HG03342 (cell line): Measurements from ENCODE around the gene HSD17B10.
"Not testable (repeated sequence)": the region's sequence is repeated elsewhere in the genome, so short reads cannot be mapped to it uniquely, and the experiment has no call there.

Experiments
- ATAC-seq: cut with Tn5 transposase; IDR thresholded peaks from one replicate; pipeline ENCODE4 v1.9.1; 2021; ENCODE audit warnings: mild to moderate bottlenecking, moderate library complexity; ENCODE audit not compliant: unreplicated experiment

The HSD17B10 gene

DNA sequence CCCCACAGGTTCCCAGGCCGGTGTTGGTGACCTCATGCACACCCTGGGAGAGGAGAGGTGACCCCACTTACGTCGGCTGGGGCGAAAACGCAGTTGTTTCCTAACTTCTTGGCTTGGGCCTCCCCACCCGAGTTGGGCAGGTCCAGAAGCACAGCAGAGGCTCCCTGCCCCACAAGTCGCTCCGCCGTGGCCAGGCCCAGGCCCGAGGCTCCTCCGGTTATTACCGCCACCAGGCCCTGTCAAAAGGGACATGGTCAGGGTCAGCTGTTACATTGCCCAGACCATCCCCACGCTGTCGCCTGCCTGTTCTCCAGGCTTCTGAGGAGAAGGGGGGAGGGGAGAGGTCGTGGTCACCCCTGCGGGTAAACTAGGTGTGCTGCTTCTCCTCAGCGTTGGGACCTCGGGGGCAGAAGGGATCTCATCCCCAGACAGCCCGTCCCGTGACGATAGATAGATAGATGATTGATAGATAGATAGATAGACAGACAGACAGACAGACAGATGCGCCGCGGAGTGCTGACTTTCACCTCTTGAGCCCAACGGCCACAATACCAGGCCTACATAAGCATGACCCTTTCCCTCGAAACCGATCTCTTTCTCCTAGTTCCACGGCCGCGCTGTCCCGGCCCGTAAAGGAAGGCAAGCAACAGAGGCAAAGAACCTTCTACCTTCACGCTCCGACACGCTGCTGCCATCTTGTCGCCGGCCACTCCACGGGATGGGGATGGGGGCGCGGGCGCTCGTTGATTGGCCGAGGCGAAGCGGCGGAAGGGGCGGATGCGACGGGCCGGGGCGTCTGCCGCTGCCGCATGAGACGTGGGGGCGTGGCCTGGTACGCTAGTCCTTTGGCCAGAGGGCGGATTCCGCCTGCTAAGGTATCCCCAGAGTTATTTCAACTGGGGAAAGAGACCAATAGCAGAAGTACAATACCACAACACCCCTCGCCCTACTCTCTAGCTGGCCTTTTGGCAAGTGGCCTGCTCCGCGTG, at the start of gene HSD17B10:
HSD17B10 (minus strand) TSS at position 720 of the 989 bp plus-strand sequence; CDS start at position 695, 25 bp downstream.
- peak; percentile 92 for ATAC-seq

DNA sequence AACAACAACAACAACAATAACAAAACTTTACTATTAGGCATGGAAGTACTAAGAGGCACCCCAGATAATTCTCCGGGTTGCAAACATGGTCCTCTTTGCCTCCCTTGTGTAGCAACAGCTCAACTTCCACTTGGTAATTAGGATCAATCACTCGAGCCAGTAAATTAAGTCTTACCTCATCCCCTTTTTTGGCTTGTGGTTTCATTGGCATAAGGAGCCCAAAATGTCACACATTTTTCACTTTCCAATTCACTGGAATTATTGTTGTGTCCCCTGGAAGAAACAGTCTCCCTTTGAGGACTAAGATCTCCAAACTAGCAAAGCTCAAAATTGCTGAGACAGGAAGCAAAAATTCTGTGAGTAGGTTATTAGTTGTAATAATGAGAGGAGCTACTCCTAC, 49.2 kb upstream of the HSD17B10 start:
- ATAC-seq: no peak

DNA sequence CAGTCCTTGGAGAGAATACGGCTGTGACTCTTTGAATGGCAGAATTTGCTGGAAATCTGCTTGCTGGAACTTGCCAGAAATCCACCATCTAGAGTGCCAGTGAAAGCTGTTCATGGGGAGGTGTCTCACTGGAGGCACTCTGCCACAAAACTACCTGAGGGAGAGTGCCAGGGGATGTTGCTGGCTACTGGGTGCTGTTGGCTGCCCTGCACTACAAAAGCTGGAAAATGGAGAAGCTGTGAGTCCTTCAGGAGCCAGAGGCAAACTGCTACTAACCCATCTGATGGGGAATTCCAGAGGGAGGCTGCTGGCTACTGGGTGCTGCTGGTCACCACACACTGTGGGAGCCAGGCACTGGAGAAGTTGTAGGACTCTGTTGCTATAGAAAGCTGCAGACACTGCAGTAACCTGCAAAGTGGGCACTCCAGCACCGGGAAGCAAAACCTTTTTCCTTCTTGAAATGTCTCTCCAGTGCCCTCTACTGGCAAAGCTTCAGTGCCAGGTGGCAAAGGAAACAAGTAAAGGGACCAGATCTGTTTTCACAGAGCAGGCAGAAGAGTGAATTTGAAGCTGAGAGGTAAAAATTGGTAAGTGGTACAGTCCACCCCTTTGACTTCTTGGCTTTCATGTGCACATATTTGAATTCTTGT, 47.8 kb upstream of the HSD17B10 start:
- no peak for ATAC-seq

DNA sequence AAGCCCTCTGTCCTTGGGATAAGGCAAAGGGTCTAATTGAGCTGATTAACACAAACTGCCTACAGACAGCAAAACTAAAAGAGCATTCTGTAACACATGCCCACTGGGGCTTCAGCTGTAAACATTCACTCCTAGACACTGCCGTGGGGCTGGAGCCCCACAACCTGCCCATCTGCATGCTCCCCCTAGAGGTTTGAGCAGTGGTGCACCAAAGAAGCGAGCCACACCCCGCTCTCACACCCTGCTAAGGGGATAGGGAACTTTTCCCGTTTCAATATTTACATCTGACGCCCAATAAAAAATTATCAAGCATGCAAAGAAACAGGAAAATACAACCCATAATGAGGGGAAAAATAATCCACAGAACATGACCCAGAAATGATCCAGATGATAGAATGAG, 46.9 kb upstream of the HSD17B10 start:
- no peak for ATAC-seq

DNA sequence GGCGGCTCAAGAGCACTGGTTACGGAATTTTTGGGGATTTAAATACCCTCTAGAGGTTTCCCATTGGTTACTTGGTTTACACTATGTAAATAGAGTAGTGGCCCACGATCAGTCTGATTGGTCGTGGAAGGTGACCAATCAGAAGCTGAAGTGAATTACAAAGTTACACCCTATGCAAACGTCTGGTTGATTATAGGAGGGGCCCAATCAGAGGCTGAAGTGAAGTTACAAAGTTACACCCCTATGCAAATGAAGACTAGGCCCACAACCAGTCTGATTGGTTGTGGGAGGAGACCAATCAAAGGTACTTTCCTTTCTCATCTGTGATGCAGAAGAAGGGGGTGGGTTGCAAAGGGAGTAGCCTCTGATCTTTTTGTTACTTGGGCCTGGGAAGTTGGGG, 45.1 kb upstream of the HSD17B10 start:
- no peak for ATAC-seq

DNA sequence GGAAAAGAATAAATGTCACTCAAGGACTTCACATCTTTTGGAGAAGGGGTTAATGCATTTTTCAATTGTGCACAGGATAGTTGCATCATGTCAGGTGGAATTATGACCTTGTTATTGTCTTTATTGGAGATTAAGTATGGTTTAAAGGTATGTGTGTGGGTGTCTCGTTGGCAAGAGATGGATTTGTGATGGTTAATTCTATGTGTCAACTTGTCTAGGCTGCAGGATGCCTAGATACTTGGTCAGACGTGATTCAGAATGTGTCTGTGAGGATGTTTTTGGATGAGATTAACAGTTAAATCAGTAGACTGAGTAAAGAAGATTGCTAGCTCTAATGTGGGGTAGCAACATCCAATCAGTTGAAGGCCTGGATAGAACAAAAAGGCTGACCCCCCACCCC, 42.2 kb upstream of the HSD17B10 start:
- ATAC-seq: no peak

DNA sequence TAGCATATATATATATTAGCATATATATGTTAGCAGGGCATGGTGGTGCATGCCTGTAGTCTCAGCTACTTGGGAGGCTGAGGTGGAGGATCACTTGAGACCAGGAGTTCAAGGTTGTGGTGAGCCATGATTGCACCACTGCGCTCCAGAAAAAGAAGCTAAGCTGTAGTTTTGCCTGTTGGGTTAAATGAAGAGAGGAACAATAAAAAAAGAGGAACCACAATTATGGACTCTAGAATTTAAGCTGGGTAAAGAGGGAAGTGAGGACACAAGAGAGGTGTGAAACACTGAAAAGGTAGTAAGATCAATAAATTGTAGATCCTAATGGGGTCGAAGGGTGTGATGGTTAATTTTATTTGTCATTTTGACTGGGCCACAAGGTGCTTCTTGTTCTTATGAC, 40.5 kb upstream of the HSD17B10 start:
- ATAC-seq: no peak

DNA sequence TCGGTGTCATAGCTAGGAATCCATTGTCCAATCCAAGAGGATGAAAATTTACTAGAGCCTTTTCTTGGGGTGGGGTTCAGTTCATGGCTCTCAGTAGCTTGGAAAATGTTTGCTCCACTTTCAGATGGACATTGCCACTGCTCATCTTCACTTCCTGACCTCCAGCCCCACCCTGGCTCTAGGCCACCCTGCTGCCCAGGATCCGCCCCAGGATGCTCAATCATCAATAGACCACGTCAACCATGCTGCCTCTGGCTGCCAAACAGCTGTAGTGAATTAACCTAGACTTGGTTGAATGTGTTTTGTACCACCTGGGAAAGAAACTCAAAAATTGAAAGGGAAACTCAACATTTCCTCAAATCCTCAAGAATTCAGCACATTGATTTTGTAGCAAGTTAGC, 37.2 kb upstream of the HSD17B10 start:
- ATAC-seq: no peak

DNA sequence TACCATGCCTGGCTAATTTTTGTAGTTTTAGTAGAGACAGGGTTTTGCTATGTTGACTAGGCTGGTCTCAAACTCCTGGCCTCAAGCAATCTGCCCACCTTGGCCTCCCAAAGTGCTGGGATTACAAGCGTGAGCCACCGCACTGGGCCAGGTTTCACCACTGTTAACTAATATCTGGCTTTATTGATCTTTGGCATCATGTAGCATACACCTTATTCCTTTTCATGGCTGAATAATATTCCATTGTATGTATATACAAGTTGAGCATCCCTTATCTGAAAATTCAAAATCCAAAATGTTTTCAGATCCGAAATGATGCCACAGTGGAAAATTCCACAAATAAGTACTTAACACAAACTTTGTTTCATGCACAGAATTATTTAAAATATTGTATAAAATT, 34.5 kb upstream of the HSD17B10 start:
- not testable (repeated sequence) for ATAC-seq

DNA sequence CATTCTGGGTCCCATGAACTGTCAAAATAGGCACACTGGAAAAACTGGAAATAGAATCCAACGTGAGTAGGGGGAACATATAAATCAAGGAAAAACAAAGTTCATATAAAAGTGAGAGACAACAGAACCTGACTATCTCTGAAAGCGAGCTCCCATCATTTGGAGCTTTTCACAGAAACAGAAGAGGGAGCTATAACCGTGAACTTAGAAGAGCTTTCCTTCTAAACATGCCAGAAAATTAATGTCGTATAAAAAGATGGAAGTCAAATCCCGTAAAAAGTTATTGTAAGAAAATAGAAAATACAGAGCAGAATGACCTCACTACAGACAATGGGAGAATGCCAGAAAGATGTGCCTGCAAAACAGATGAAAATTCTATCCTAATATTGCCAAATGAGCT, 23.9 kb upstream of the HSD17B10 start:
- no peak for ATAC-seq

DNA sequence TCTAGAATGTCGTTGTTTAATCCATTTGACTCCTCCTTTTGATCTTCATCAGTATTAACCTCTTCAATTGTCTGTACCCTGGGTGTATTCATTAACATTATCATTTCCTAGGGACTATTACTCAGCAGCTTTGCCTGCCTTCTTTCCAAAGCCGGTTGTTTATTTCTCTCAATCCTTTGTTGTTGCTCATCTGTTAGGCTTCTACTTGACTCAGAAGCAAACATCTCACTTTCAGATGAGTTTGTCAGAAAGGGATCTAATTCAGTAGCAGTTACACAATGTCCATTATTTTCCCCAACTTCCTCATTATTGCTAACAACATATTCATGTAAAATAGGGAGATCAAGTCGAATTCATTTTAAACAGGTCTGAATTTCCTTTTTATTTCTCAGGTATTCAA, 22.1 kb upstream of the HSD17B10 start:
- no peak for ATAC-seq

DNA sequence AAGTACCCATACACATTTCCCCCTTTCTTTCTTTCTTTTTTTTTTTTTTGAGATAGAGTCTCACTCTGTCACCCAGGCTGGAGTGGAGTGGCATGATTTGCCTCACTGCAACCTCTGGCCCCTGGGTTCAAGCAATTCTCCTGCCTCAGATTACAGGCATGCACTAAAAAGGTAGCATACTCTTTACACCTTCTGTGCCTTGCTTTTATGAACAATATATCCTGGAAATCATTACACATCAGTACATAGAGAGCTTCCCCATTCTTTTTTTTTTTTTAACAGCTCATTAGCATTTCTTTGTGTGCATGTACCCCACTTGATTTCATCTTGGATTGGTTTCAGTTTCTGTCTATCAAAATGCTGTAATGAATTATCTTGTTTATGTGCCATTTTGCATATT, 18.6 kb upstream of the HSD17B10 start:
- no peak for ATAC-seq

DNA sequence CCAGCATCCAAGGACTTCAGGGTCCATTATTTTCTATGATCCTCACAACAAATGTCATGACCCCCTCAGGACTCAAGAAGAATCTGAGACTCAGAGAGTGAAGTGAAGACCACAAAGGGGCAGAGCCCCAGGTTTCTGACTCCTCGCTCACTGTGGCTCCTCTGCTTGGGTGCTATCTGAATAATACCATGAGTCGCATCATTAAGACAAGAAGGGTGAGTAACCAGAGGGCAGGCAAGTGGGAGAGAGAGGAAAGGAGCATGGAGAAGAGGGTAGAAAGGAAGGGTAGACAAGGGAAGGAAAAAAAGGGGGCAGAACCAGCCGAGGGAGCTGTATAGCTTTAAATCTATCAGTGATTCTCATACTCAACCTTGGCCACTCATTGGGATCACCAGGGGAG, 15.5 kb upstream of the HSD17B10 start:
- ATAC-seq: no peak

DNA sequence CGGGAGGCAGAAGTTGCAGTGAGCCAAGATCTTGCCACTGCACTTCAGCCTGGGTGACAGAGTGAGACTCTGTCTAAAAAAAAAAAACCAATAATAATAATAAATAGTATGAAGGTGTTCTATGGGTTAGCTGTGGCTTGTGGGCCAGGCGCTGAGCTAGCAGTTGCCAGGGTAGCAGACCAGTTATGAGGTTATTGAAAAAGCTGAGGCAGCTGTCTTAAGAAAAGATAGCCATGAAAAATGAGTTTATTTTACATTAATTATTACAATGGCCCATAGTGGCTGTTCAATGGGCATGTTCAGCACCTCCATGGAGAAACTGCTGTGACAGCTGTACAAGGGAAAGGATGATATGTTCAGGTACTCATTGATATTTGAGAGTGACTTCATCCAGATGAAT, 13.3 kb upstream of the HSD17B10 start:
- no peak for ATAC-seq

DNA sequence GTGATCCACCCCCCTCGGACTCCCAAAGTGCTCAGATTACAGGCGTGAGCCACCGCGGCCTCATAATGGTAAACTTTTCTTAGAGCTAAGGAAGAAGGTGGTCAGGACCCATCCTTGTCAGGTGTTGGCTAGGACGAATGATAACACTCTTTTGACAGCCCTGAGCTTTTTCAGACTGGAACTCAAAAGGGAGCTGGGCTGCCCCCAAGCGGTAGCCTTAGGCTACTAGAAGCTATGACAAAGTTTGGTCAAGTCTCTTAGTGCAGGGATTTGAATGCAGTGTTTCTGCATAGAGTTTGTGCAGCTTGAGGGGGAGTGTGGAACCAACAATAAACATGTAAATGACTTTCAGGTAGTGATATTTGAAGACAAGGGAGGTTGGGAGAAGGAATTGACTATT, 11.8 kb upstream of the HSD17B10 start:
- peak; percentile 59 for ATAC-seq

DNA sequence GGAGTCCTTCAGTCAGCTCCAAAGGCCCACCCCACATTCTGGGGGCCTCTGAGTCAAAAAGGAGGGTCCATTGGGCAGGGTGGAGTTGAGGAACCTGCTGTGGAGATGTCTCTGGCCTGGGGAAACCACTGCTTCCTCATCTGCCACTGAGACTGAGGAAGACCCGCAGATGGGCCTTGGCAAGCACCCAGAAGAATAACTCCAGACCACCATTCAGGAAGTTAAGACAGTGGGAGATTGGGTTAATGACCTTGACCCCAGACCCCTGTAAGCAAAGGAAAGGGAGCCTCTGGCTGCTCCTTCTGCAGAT, 8.1 kb upstream of the HSD17B10 start:
- ATAC-seq: no peak

DNA sequence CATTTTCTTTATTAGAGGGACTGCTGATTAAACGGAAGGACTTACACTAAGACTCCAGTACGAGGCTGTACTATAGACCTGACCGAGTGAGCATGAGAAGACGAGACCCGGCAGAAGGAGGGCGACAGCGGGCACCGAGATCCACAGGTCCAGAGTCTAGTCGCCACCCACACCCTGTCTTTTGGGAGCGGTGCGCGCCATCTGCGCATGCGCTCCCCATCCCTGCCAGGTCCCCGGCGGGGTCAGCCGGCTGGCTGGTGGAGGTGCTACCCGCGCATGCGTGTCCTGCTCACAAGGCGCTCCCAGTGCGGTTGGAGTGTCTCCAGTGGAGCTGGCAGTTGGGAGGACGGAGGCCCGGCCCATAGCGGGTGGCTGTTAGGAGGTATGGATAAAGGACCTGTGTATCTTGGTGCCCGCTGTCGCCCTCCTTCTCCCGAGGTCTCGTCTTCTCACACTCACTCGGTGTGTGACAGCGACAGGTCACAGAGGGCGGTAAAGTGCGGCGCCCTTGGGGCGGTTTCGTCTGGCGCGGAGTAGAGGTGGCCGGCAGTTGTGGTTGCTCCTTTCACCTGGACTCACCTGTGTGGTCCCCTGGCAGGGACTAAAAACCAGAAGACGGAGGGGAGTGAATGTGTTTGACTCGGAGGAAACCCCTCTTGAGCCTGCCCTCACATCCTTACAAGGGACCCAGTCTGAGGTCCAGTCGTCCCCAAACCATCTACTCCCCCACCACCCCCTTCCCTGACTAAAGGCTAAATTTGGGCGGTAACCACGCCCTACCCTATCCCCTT, 7.6 kb upstream of the HSD17B10 start:
- peak; percentile 62 for ATAC-seq

DNA sequence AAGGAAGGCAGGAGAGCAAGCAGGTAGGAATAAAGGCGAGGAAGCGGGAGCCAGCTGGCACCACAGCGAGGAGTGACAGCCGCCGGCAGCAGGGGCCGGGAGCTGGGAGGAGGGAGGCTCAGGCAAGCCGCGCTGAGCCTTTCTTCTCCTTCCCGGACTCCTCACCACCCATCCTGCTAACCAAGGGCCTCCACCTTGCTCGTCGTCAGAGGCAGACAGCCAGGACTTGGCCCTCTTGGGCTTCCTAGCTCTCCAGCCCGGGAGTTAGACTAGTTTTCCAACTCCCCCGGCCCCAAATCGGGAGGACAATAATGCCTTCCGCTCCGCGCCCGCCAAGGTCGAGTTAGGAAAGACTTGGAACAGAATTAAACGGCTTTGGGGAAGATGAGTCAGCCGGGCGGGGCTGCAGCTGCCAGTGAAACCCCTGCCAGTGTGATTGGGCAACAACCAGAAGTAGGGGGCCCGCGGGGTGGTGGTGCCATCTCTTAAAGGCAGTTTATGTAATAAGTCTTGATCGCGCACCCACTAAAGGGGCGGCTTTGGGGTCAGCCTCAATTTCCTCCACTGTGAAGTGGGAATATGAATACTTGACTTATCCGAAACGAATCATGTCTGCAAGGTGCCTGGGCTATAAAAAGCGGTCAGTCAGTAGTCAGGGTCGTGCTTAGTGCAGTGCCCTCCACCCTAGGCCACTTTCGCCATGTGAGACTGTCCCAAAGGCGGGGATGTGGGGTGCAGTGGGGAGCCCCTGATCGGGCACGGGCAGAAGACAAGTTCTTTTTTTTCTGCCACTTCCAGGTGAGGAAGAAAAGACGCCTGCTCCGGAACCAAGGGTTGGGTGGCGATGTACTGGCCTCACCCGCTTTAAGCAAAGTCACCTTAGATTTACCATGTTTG, 6.7 kb upstream of the HSD17B10 start:
- ATAC-seq: no peak

DNA sequence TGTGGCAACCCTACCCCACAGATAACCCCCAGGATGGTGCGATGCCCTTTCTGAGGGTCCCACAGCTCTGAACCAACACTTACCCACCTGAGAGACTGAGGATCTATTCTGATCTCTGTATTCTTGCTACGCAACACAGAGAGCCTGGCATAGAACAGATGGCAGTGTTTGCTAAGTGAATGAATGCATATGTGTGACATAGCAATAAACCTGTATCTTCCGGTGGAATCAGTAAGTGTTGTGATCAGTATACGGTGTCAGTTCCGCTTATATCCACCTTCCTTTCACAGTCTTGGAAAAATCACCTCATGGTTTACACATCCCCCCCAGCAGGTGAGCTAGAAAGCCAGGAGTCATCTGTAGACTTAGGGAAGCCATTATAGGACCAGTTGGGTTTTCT, 5.9 kb upstream of the HSD17B10 start:
- ATAC-seq: no peak

DNA sequence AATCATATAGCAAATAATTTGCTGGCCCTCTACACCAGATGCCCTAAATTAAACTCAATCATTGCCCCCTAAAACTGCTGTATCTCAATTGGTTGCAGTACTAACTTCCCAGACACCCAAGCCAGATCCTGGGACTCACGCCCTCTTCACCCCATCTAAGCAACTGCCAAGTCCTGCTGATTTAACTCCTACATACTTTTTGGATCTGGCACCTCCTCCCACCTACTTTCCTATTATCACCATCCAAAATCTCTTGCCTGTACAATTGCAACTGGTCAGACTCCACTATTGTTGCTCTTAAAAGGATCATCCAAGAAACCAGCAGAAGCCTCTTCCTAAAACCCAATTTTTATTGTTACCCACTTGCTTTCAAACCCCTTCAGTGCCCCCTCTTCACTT, 4.7 kb upstream of the HSD17B10 start:
- ATAC-seq: no peak
